Skeletal muscle tissue (tissue), 4 donors: ENCODE data around the gene TMEM108. TPM values are rescaled to one million over a fixed set of nuclear protein-coding genes. Genes with fewer than 3 reads are reported as not detected.

Source experiments
- H3K27ac ChIP-seq: one replicate; pipeline ENCODE4 v1.7.0; 2013; ENCODE audit warnings: mild to moderate bottlenecking, low read depth, low read length, inconsistent platforms
- H3K27me3 ChIP-seq, 3 donors: one replicate each; pipeline ENCODE4 v1.7.0; 2013; ENCODE audit warnings: low read length in 3 of 3; ENCODE audit not compliant: control insufficient read depth in 3 of 3, insufficient read depth in 3 of 3
- H3K36me3 ChIP-seq, 3 donors: one replicate each; pipeline ENCODE4 v1.7.0; 2013; ENCODE audit warnings: low read length in 3 of 3; ENCODE audit not compliant: control insufficient read depth in 3 of 3, insufficient read depth in 3 of 3
- H3K4me1 ChIP-seq, 3 donors: one replicate each; pipeline ENCODE4 v1.7.0; 2013; ENCODE audit warnings: low read length in 3 of 3, mild to moderate bottlenecking in 3 of 3; ENCODE audit not compliant: control insufficient read depth in 3 of 3, insufficient read depth in 3 of 3
- H3K4me3 ChIP-seq, 3 donors: one replicate each; pipeline ENCODE4 v1.7.0; 2013; ENCODE audit warnings: low read length in 3 of 3
- H3K9ac ChIP-seq, 3 donors: one replicate each; pipeline ENCODE4 v1.7.0; 2013; ENCODE audit warnings: low read length in 3 of 3, mild to moderate bottlenecking in 3 of 3, moderate library complexity in 2 of 3, low read depth in 1 of 3
- H3K9me3 ChIP-seq, 3 donors: one replicate each; pipeline ENCODE4 v1.7.0; 2013; ENCODE audit warnings: low read length in 3 of 3; ENCODE audit not compliant: control insufficient read depth in 3 of 3
- total RNA-seq: library from RNA; depleted of rRNA; stranded (reverse); fragments of >200 nt; gene quantifications from one replicate; pipeline ENCODE4 v1.2.3, GENCODE V29; 2014
- donor health status: Osteomylitis.

TMEM108 gene
- total RNA-seq, 1 donor from 2014 or later = 7.3 TPM

GRCh38 chr3:133153382-133153781 is 115.2 kb downstream of the TMEM108 start:
- Histone ChIP-seq H3K9me3 (no peaks in the 10 kb centered on the region), H3K36me3 (no peaks in the 10 kb centered on the region), H3K27ac (no peak overlapping the region), H3K4me3 (no peak overlapping the region), H3K9ac (no peak overlapping the region), H3K27me3 (no peaks in the 10 kb centered on the region), H3K4me1 (no peaks in the 10 kb centered on the region)

DNA sequence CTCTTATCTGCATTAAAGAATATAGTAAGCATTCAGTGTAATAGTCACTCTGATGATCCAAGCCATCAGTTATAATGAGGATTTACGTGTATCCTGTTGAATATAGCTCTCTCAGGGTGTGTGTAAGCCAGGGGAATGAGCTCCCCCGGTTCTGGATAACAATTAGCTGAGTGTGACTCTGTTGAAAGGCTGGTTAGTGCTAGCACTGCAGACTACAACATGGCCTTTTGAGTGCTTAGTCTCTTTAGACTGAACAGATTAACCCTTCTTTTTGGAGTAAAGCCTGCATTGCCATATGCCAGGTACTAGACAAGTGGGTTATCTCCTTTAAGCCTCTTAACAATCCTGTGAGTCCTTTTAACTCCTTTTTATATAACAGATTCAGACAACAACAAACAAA is 119.5 kb downstream of the TMEM108 start:
- Histone ChIP-seq H3K9me3 (no peaks in the 10 kb centered on the region), H3K4me3 (no peak overlapping the region), H3K36me3 (no peaks in the 10 kb centered on the region), H3K27me3 (no peaks in the 10 kb centered on the region), H3K9ac (no peak overlapping the region), H3K27ac (no peak overlapping the region), H3K4me1 (no peaks in the 10 kb centered on the region)

- no peaks in the 10 kb centered on the region for H3K4me1 ChIP-seq
- no peaks in the 10 kb centered on the region for H3K27me3 ChIP-seq
- no peaks in the 10 kb centered on the region for H3K36me3 ChIP-seq
- no peak overlapping the region for H3K4me3 ChIP-seq
- no peak overlapping the region for H3K9ac ChIP-seq
- no peaks in the 10 kb centered on the region for H3K9me3 ChIP-seq
- no peak overlapping the region for H3K27ac ChIP-seq
Observed at GRCh38 chr3:133158686-133159085, 120.5 kb downstream of the TMEM108 start.

GRCh38 chr3:133159498-133160475 is 121.6 kb downstream of the TMEM108 start:
- Histone ChIP-seq H3K4me3 (no peak overlapping the region), H3K36me3 (no peaks in the 10 kb centered on the region), H3K27me3 (no peaks in the 10 kb centered on the region), H3K9ac (no peak overlapping the region), H3K27ac (no peak overlapping the region), H3K4me1 (no peaks in the 10 kb centered on the region), H3K9me3 (no peaks in the 10 kb centered on the region)

DNA sequence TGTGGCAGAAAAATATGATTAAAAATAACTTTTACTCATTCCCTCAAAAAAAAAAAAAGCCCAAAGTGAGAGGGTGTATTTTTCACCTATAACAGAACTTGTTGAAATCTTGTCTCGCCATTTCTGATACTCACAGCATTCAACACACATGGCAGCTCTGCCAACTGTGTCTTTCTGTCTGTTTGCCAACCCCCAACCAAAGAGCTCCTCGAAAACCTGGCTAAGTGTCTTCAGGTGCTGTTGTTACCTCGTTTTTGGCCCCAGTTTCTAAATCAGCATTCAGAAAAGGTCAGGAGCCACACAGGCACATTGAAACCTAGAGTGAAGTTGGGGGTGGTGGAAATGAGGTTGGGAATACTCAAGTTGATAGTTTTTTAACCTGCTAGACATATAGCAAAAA is 123.5 kb downstream of the TMEM108 start:
- no peaks in the 10 kb centered on the region for H3K36me3 ChIP-seq

GRCh38 chr3:133162265-133162664 is 124.1 kb downstream of the TMEM108 start:
- Histone ChIP-seq H3K27me3 (no peaks in the 10 kb centered on the region), H3K4me1 (no peaks in the 10 kb centered on the region), H3K9ac (no peak overlapping the region), H3K4me3 (no peak overlapping the region), H3K27ac (no peak overlapping the region), H3K9me3 (no peaks in the 10 kb centered on the region), H3K36me3 (no peaks in the 10 kb centered on the region)

More for the DNA sequence above, 123.5 kb downstream of the TMEM108 start:
- H3K4me1 ChIP-seq = no peaks in the 10 kb centered on the region
- no peak overlapping the region for H3K9ac ChIP-seq
- H3K9me3 ChIP-seq = no peaks in the 10 kb centered on the region
- no peak overlapping the region for H3K4me3 ChIP-seq
- H3K27me3 ChIP-seq = no peaks in the 10 kb centered on the region
- H3K27ac ChIP-seq = no peak overlapping the region

DNA sequence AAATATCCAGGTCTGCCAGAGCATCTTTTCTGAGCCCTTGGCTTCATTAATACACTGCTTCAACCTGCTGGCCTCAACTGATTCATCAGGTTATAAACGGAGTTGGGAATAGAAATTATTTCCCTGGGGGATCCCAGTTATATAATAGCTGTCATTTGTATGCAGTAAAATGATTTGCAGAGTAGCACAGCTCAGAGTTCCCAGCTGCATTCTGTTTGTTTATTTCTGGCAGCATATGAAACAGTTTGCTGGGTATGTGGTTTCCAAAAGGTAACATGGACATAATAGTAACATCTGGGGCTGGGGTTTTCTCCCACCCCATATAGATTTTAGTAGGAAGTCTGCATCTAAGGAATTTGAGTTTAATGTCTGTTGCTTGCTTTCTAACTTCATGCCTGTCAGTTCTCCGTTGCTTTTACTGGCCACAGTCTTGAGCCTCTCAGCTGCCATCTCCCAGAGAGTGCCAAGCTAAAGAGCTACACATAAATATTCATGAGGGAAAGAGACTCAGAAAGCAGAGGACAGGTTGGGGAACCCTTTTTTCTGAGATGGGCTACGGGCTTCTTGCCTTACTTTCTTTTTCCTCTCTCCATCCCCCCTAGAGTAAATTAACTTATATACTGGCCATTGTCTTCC is 124.6 kb downstream of the TMEM108 start:
- Histone ChIP-seq H3K27ac (no peak overlapping the region), H3K9ac (no peak overlapping the region), H3K27me3 (no peaks in the 10 kb centered on the region), H3K4me1 (no peaks in the 10 kb centered on the region), H3K36me3 (no peaks in the 10 kb centered on the region), H3K4me3 (no peak overlapping the region), H3K9me3 (no peaks in the 10 kb centered on the region)

- H3K27me3 ChIP-seq = no peaks in the 10 kb centered on the region
- no peaks in the 10 kb centered on the region for H3K9me3 ChIP-seq
- H3K4me3 ChIP-seq = no peak overlapping the region
- no peak overlapping the region for H3K9ac ChIP-seq
- no peaks in the 10 kb centered on the region for H3K4me1 ChIP-seq
- H3K27ac ChIP-seq = no peak overlapping the region
- no peaks in the 10 kb centered on the region for H3K36me3 ChIP-seq
Observed at GRCh38 chr3:133167340-133168024, 129.3 kb downstream of the TMEM108 start.

- H3K4me1 ChIP-seq = no peaks in the 10 kb centered on the region
- no peaks in the 10 kb centered on the region for H3K9me3 ChIP-seq
- no peak overlapping the region for H3K9ac ChIP-seq
- H3K27me3 ChIP-seq = no peaks in the 10 kb centered on the region
- no peak overlapping the region for H3K4me3 ChIP-seq
- no peak overlapping the region for H3K27ac ChIP-seq
- H3K36me3 ChIP-seq = no peaks in the 10 kb centered on the region
Observed at GRCh38 chr3:133168025-133168401, 129.8 kb downstream of the TMEM108 start.
